HCT116 (cell line): ENCODE data around the gene ABCC9. TPM values are rescaled to one million over a fixed set of nuclear protein-coding genes. Genes with fewer than 3 reads are reported as not detected.

Source experiments
- ATAC-seq: fragments of 200-7000 bp; cut with Tn5 transposase; 2 replicates; pipeline ENCODE4 v1.9.1; 2020; ENCODE audit warnings: mild to moderate bottlenecking, moderate library complexity
- BruUV-seq: library from RNA; stranded (reverse); fragments of 400-500 nt; replicated peaks from 2 replicates; lab custom pipeline; 2021; lab: Mats Ljungman, UMichigan
- CTCF ChIA-PET: fragments of 300-600 bp; sonication (Branson Sonifier 250); formaldehyde crosslinking; loops from one replicate; lab custom pipeline; 2021; ENCODE audit warnings: antibody characterized with exemption; lab: Charles Lee
- POLR2A ChIA-PET: fragments of 300-600, 350-600 bp; sonication (Branson Sonifier 250); formaldehyde crosslinking; loops from one replicate; lab custom pipeline; 2021; ENCODE audit warnings: antibody characterized with exemption; lab: Charles Lee
- RAD21 ChIA-PET, 2 experiments: fragments of 300-600 bp; sonication (Branson Sonifier 250); formaldehyde crosslinking; loops; one replicate each; lab custom pipeline; 2023; ENCODE audit warnings: low total read pairs in 2 of 2; ENCODE audit not compliant: uncharacterized antibody in 2 of 2, unreplicated experiment in 2 of 2, low non-redundant PET in 1 of 2; lab: Charles Lee
- DNase-seq: peaks from one replicate; pipeline ENCODE4 v3.0.0-alpha.2; 2010; ENCODE audit warnings: low read depth, low spot score
- H2AFZ ChIP-seq: fragments of 200-600 bp; shearing (Covaris generic), sonication (generic); 2 replicates; pipeline ENCODE4 v1.6.1; 2017; ENCODE audit warnings: low read depth, mixed run types, mixed read lengths, antibody characterized with exemption, low read length; ENCODE audit not compliant: poor library complexity, severe bottlenecking
- H3K27ac ChIP-seq: 2 replicates; pipeline ENCODE4 v1.5.1; 2012; ENCODE audit warnings: low read depth, low read length
- H3K27me3 ChIP-seq: fragments of 200-600 bp; sonication (generic); 2 replicates; pipeline ENCODE4 v1.6.1; 2016; ENCODE audit warnings: mixed run types, low read length, mixed read lengths; ENCODE audit not compliant: insufficient read depth
- H3K36me3 ChIP-seq, 2 experiments: fragments of 200-500 bp in 1 of 2; fragments of 200-600 bp in 1 of 2; sonication (Bioruptor generic) in 1 of 2; sonication (generic) in 1 of 2; 2 replicates each; pipeline versions ENCODE4 v1.5.1 to v1.6.1; 2014 to 2016; ENCODE audit warnings: low read length in 2 of 2, inconsistent platforms in 1 of 2, mixed read lengths in 1 of 2, mixed run types in 1 of 2; ENCODE audit not compliant: insufficient read depth in 2 of 2, control insufficient read depth in 1 of 2
- H3K4me1 ChIP-seq, 2 experiments: fragments of 200-600 bp in 1 of 2; sonication (generic) in 1 of 2; 2 replicates each; pipeline versions ENCODE4 v1.5.1 to v1.6.1; 2012 to 2017; ENCODE audit warnings: low read length in 2 of 2, inconsistent platforms in 1 of 2, mild to moderate bottlenecking in 1 of 2, mixed read lengths in 1 of 2, mixed run types in 1 of 2, moderate library complexity in 1 of 2; ENCODE audit not compliant: insufficient read depth in 2 of 2, control insufficient read depth in 1 of 2
- H3K4me2 ChIP-seq: fragments of 200-600 bp; sonication (generic); 2 replicates; pipeline ENCODE4 v1.6.1; 2017; ENCODE audit warnings: mixed run types, low read length, mixed read lengths
- H3K4me3 ChIP-seq, 2 experiments: fragments of 200-600 bp in 1 of 2; sonication (generic) in 1 of 2; replicated peaks in 1 of 2; 2 replicates each; pipeline ENCODE4 v1.5.1; 2011 to 2016; ENCODE audit warnings: low read length in 2 of 2, control low read depth in 1 of 2, low read depth in 1 of 2, mild to moderate bottlenecking in 1 of 2, mixed read lengths in 1 of 2, mixed run types in 1 of 2
- H3K79me2 ChIP-seq: fragments of 200-600 bp; sonication (generic); 2 replicates; pipeline ENCODE4 v1.6.1; 2017; ENCODE audit warnings: mild to moderate bottlenecking, mixed run types, low read length, moderate library complexity, mixed read lengths; ENCODE audit not compliant: insufficient read depth
- H3K9ac ChIP-seq: fragments of 200-600 bp; sonication (generic); 2 replicates; pipeline ENCODE4 v1.6.1; 2016; ENCODE audit warnings: low read length, mixed read lengths
- H3K9me2 ChIP-seq: fragments of 200-600 bp; sonication (generic), shearing (Covaris generic); 2 replicates; pipeline ENCODE4 v1.6.1; 2017; ENCODE audit warnings: mixed run types, mild to moderate bottlenecking, moderate library complexity; ENCODE audit not compliant: insufficient read depth
- H3K9me3 ChIP-seq, 2 experiments: fragments of 200-500 bp in 1 of 2; fragments of 200-600 bp in 1 of 2; sonication (Bioruptor generic) in 1 of 2; sonication (generic) in 1 of 2; 2 replicates each; pipeline ENCODE4 v1.6.1; 2014 to 2017; ENCODE audit warnings: low read length in 2 of 2, mixed read lengths in 2 of 2, inconsistent platforms in 1 of 2, low read depth in 1 of 2, mild to moderate bottlenecking in 1 of 2, mixed run types in 1 of 2, moderate library complexity in 1 of 2; ENCODE audit not compliant: control insufficient read depth in 1 of 2, insufficient read depth in 1 of 2
- H4K20me1 ChIP-seq: fragments of 200-600 bp; sonication (generic), shearing (Covaris generic); 2 replicates; pipeline ENCODE4 v1.6.1; 2017; ENCODE audit warnings: mixed run types, mild to moderate bottlenecking, moderate library complexity; ENCODE audit not compliant: insufficient read depth
- EGR1 ChIP-seq: IDR thresholded peaks from 2 replicates; pipeline ENCODE4 v1.6.1; 2012; ENCODE audit warnings: low read depth
- ELF1 ChIP-seq: IDR thresholded peaks from 2 replicates; pipeline ENCODE4 v1.6.1; 2012; ENCODE audit warnings: low read depth, borderline replicate concordance
- EZH2 ChIP-seq: fragments of 200-600 bp; sonication (generic); IDR thresholded peaks from 2 replicates; pipeline ENCODE4 v1.6.1; 2017; ENCODE audit warnings: antibody characterized with exemption, mixed run types
- EZH2phosphoT487 ChIP-seq: fragments of 200-600 bp; IDR thresholded peaks from 2 replicates; pipeline ENCODE4 v1.6.1; 2018; ENCODE audit warnings: antibody characterized with exemption, borderline replicate concordance
- POLR2A ChIP-seq: IDR thresholded peaks from 2 replicates; pipeline ENCODE4 v1.7.0; 2011; ENCODE audit warnings: borderline replicate concordance; ENCODE audit not compliant: insufficient read depth, insufficient read length; ENCODE audit errors: extremely low read depth
- RAD21 ChIP-seq: IDR thresholded peaks from 2 replicates; pipeline ENCODE4 v1.6.1; 2012; ENCODE audit warnings: low read depth, mild to moderate bottlenecking
- REST ChIP-seq: IDR thresholded peaks from 2 replicates; pipeline ENCODE4 v1.6.1; 2012; ENCODE audit warnings: low read depth
- SP1 ChIP-seq: IDR thresholded peaks from 2 replicates; pipeline ENCODE4 v1.6.1; 2012; ENCODE audit warnings: low read depth
- SRF ChIP-seq: IDR thresholded peaks from 2 replicates; pipeline ENCODE4 v1.6.1; 2012; ENCODE audit warnings: low read depth
- TCF7L2 ChIP-seq: IDR thresholded peaks from 2 replicates; pipeline ENCODE4 v1.7.0; 2011; ENCODE audit warnings: borderline replicate concordance, inconsistent platforms; ENCODE audit not compliant: insufficient read depth, insufficient read length; ENCODE audit errors: extremely low read depth
- YY1 ChIP-seq: IDR thresholded peaks from 2 replicates; pipeline ENCODE4 v1.6.1; 2011; ENCODE audit warnings: low read length, low read depth, moderate library complexity, mild to moderate bottlenecking; ENCODE audit not compliant: insufficient replicate concordance; ENCODE audit errors: extremely low read depth
- ZFX ChIP-seq: fragments of 450-650 bp; IDR thresholded peaks from 2 replicates; pipeline ENCODE4 v1.6.1; 2017
- intact Hi-C: fragments of 100-400 bp; cut with micrococcal nuclease; formaldehyde crosslinking; loops from 2 replicates; pipeline ENCODE4 v1.10.0; 2022
- total RNA-seq: library from RNA; stranded (reverse); gene quantifications from one replicate; pipeline ENCODE4 v1.2.1, GENCODE V29; 2021; ENCODE audit not compliant: unreplicated experiment
- TF ChIP-seq, protein P1 (sequence below): IDR thresholded peaks from 2 replicates; pipeline ENCODE4 v1.6.1; 2012

ABCC9 gene
- total RNA-seq, 1 experiment from 2014 or later, result 0.05 TPM

DNA sequence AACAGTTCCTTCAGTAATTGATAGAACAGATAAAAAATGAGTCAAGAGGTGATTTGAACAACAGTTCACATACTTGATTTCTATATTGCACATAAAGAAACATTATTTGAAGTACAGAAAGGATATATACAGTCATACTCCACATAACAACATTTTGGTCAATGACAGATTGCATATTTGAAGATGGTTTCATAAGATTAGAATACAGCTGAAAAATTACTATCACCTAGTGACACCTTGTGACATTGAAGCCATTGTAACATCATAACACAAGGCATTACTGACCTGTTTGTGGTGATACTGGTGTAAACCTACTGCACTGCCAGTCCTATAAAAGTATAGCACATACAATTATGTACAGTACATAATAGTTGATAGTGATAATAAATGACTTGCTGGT, 43.1 kb upstream of the ABCC9 start:
- DNase-seq (no peak), ATAC-seq (no peak)
- POLR2A ChIA-PET, result no interaction called here
- no peak overlapping the region for H3K4me2 ChIP-seq
- H3K4me3 ChIP-seq, result no peak overlapping the region
- H3K27ac ChIP-seq, result no peak overlapping the region
- H3K9me2 ChIP-seq, result no peaks in the 10 kb centered on the region
- H3K9me3 ChIP-seq, result no peaks in the 10 kb centered on the region
- H3K27me3 ChIP-seq, result peaks cover 6% of the 10 kb centered on the region; the same call in 1 of the 2 replicates
- intact Hi-C loops, result no loop called here
- no peaks in the 10 kb centered on the region for H3K4me1 ChIP-seq
- TF ChIP-seq ELF1 (no peak), ZFX (no peak)
- TF ChIP-seq, all 23 proteins: peak for 0
- Histone ChIP-seq H3K36me3 (no peaks in the 10 kb centered on the region), H4K20me1 (no peaks in the 10 kb centered on the region), H3K79me2 (no peaks in the 10 kb centered on the region), H3K9ac (no peak overlapping the region), H2AFZ (no peak overlapping the region)
- BruUV-seq, result no TSS peak
- RAD21 ChIA-PET, result no interaction called here
- CTCF ChIA-PET, result interaction anchor here (1.6 kb wide), 1 partner anchor 287 kb away, joined by 7 read pairs; no protein-coding TSS in a partner anchor

GRCh38 chr12:21983095-21983494, 41.9 kb upstream of the ABCC9 start:
- H3K27me3 ChIP-seq, result peaks cover 6% of the 10 kb centered on the region; the same call in 1 of the 2 replicates
- ATAC-seq (no peak), DNase-seq (no peak)
- H3K79me2 ChIP-seq, result no peaks in the 10 kb centered on the region
- BruUV-seq, result no TSS peak
- H3K9me3 ChIP-seq, result no peaks in the 10 kb centered on the region
- no peak overlapping the region for H2AFZ ChIP-seq
- no peak for TF ChIP-seq ZFX
- TF ChIP-seq POLR2A, result no peak
- TF ChIP-seq TCF7L2, result no peak
- no peak for TF ChIP-seq EGR1
- no peak for TF ChIP-seq REST
- TF ChIP-seq SRF, result no peak
- no peak for TF ChIP-seq EZH2phosphoT487
- no peak for TF ChIP-seq YY1
- TF ChIP-seq EZH2, result no peak
- TF ChIP-seq, protein P1, sequence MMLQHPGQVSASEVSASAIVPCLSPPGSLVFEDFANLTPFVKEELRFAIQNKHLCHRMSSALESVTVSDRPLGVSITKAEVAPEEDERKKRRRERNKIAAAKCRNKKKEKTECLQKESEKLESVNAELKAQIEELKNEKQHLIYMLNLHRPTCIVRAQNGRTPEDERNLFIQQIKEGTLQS, result no peak
- TF ChIP-seq RAD21, result no peak
- no peak for TF ChIP-seq SP1
- TF ChIP-seq ELF1, result no peak
- no peaks in the 10 kb centered on the region for H3K36me3 ChIP-seq
- intact Hi-C loops, result no loop called here
- no peaks in the 10 kb centered on the region for H3K9me2 ChIP-seq
- no peak overlapping the region for H3K4me3 ChIP-seq
- no peaks in the 10 kb centered on the region for H3K4me1 ChIP-seq
- no peak overlapping the region for H3K27ac ChIP-seq
- POLR2A ChIA-PET, result no interaction called here
- RAD21 ChIA-PET, result no interaction called here
- H3K9ac ChIP-seq, result no peak overlapping the region
- H3K4me2 ChIP-seq, result no peak overlapping the region
- CTCF ChIA-PET, result interaction anchor here (1.5 kb wide), 1 partner anchor 285 kb away, joined by 4 read pairs; no protein-coding TSS in a partner anchor
- H4K20me1 ChIP-seq, result no peaks in the 10 kb centered on the region
